IMR-90 (cell line): Measurements from ENCODE around the gene AQP6.

Source experiments
- CEBPB ChIP-seq: IDR thresholded peaks from 2 replicates; pipeline ENCODE4 v1.6.1; 2012; ENCODE audit warnings: low read depth, low read length, improper control_type of control experiment
- FOS ChIP-seq: fragments of 150-350 bp; IDR thresholded peaks from 2 replicates; pipeline ENCODE4 v1.6.1; 2016; ENCODE audit warnings: low read depth, low read length
- MXI1 ChIP-seq: IDR thresholded peaks from 2 replicates; pipeline ENCODE4 v1.6.1; 2012; ENCODE audit warnings: low read depth, mild to moderate bottlenecking, low read length, moderate library complexity, borderline replicate concordance
- POLR2A ChIP-seq: IDR thresholded peaks from 2 replicates; pipeline ENCODE4 v1.6.1; 2012; ENCODE audit warnings: mild to moderate bottlenecking, low read depth, low read length
- RAD21 ChIP-seq: IDR thresholded peaks from 2 replicates; pipeline ENCODE4 v1.6.1; 2012; ENCODE audit warnings: low read length, improper control_type of control experiment
- RFX5 ChIP-seq: IDR thresholded peaks from 2 replicates; pipeline ENCODE4 v1.8.0; 2012; ENCODE audit warnings: low read depth, mild to moderate bottlenecking, low read length, moderate library complexity
- SMC3 ChIP-seq: fragments of 150-350 bp; IDR thresholded peaks from 2 replicates; pipeline ENCODE4 v1.6.1; 2016; ENCODE audit warnings: low read depth, mild to moderate bottlenecking, antibody characterized with exemption, low read length, moderate library complexity
- TF ChIP-seq, protein P1 (sequence below): conservative IDR thresholded peaks from 2 replicates; pipeline ENCODE4 v1.5.1; 2012; ENCODE audit warnings: mild to moderate bottlenecking, low read depth, low read length, improper control_type of control experiment
- TF ChIP-seq, protein P2 (sequence below): fragments of 150-350 bp; IDR thresholded peaks from 2 replicates; pipeline ENCODE4 v1.6.1; 2017; ENCODE audit warnings: mild to moderate bottlenecking, antibody characterized with exemption, low read length, low read depth
- TF ChIP-seq, protein P3 (sequence below): fragments of 150-350 bp; IDR thresholded peaks from 2 replicates; pipeline ENCODE4 v1.6.1; 2016; ENCODE audit warnings: low read depth, mild to moderate bottlenecking, low read length, moderate library complexity, borderline replicate concordance

DNA sequence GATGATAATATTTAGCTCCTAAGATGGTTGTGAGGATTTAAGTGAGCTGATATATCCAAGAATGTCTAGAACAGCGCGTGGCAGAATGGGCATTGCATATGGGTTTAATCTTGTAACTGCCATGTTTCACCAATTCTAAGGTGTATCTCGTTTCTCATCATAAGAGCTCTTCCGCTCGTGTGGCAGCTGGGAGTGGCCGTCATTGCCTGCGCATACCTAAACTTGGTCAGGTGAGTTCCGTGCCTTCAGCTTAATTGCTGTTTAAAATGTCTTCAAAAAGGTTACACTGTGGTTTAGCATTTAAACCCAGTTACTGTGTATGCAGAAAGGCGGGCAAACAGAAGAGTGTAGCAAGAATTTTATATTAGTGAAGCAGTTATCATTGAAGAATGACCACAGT lies 26.7 kb upstream of the AQP6 start:
- TF ChIP-seq RAD21, result no peak
- TF ChIP-seq, protein P1, sequence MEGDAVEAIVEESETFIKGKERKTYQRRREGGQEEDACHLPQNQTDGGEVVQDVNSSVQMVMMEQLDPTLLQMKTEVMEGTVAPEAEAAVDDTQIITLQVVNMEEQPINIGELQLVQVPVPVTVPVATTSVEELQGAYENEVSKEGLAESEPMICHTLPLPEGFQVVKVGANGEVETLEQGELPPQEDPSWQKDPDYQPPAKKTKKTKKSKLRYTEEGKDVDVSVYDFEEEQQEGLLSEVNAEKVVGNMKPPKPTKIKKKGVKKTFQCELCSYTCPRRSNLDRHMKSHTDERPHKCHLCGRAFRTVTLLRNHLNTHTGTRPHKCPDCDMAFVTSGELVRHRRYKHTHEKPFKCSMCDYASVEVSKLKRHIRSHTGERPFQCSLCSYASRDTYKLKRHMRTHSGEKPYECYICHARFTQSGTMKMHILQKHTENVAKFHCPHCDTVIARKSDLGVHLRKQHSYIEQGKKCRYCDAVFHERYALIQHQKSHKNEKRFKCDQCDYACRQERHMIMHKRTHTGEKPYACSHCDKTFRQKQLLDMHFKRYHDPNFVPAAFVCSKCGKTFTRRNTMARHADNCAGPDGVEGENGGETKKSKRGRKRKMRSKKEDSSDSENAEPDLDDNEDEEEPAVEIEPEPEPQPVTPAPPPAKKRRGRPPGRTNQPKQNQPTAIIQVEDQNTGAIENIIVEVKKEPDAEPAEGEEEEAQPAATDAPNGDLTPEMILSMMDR, result no peak
- TF ChIP-seq POLR2A, result no peak
- TF ChIP-seq MXI1, result no peak
- no peak for TF ChIP-seq SMC3
- TF ChIP-seq RFX5, result no peak
- TF ChIP-seq FOS, result no peak
- TF ChIP-seq, protein P2, sequence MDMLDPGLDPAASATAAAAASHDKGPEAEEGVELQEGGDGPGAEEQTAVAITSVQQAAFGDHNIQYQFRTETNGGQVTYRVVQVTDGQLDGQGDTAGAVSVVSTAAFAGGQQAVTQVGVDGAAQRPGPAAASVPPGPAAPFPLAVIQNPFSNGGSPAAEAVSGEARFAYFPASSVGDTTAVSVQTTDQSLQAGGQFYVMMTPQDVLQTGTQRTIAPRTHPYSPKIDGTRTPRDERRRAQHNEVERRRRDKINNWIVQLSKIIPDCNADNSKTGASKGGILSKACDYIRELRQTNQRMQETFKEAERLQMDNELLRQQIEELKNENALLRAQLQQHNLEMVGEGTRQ, result no peak
- no peak for TF ChIP-seq CEBPB
- TF ChIP-seq, protein P3, sequence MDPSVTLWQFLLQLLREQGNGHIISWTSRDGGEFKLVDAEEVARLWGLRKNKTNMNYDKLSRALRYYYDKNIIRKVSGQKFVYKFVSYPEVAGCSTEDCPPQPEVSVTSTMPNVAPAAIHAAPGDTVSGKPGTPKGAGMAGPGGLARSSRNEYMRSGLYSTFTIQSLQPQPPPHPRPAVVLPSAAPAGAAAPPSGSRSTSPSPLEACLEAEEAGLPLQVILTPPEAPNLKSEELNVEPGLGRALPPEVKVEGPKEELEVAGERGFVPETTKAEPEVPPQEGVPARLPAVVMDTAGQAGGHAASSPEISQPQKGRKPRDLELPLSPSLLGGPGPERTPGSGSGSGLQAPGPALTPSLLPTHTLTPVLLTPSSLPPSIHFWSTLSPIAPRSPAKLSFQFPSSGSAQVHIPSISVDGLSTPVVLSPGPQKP, result no peak
